ENCODE results near the gene DCTN2.

DNA sequence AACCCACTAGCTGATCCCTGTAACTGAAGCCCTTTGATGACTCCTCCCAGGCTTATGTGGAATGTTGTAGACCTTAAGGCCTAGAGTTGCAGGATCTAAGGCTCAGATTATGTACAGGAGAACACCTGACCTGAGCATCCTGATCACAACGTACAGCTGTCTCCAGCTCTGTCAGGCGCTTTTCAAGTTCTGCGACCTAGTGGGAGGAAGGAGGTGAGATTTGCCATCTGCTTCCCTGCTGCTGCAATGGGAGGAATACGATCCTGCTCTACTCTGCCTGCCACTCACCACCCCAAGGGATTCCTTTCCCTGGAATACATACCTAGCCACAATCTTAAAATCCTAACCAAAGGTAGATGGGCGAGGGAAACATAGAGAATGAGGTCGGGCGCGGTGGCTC is 13.9 kb downstream of the DCTN2 start:
- TF ChIP-seq POLR2AphosphoS5 (IDR thresholded peaks at IDR 0.05; ENCODE audit: low read depth, low read length) (no peak), MXI1 (IDR thresholded peaks at IDR 0.05; ENCODE audit: low read depth, low read length) (no peak), EP300 (IDR thresholded peaks at IDR 0.05; ENCODE audit: borderline replicate concordance in 1 of 2, low read depth in 1 of 2, low read length in 1 of 2) (no peak), RAD21 (IDR thresholded peaks at IDR 0.05; ENCODE audit: low read length) (no peak), RCOR1 (IDR thresholded peaks at IDR 0.05; ENCODE audit: low read length) (no peak)
- TF ChIP-seq, protein P1, sequence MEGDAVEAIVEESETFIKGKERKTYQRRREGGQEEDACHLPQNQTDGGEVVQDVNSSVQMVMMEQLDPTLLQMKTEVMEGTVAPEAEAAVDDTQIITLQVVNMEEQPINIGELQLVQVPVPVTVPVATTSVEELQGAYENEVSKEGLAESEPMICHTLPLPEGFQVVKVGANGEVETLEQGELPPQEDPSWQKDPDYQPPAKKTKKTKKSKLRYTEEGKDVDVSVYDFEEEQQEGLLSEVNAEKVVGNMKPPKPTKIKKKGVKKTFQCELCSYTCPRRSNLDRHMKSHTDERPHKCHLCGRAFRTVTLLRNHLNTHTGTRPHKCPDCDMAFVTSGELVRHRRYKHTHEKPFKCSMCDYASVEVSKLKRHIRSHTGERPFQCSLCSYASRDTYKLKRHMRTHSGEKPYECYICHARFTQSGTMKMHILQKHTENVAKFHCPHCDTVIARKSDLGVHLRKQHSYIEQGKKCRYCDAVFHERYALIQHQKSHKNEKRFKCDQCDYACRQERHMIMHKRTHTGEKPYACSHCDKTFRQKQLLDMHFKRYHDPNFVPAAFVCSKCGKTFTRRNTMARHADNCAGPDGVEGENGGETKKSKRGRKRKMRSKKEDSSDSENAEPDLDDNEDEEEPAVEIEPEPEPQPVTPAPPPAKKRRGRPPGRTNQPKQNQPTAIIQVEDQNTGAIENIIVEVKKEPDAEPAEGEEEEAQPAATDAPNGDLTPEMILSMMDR (IDR thresholded peaks at IDR 0.05): no peak
